ENCODE data around the gene PTGES3L. TPM values are rescaled to one million over a fixed set of nuclear protein-coding genes. Genes with fewer than 3 reads are reported as not detected.

Gene PTGES3L
- total and polyA plus RNA-seq, 2 of the 13 experiments (the other 11 are each of a cell fraction or from before 2014, with no cell fraction given), result 1.2 to 2.9 TPM

GRCh38 chr17:42975265-42975664 lies 4.6 kb downstream of the PTGES3L start (continued):
- TF ChIP-seq ZNF572 (CRISPR knock-in tag; IDR thresholded peaks at IDR 0.05), result no peak
- TF ChIP-seq GABPB1 (CRISPR knock-in tag; IDR thresholded peaks at IDR 0.05), result no peak
- TF ChIP-seq ZNF558 (CRISPR knock-in tag; IDR thresholded peaks at IDR 0.05; ENCODE audit: borderline replicate concordance), result no peak
- no peak for TF ChIP-seq SP5 (CRISPR knock-in tag; IDR thresholded peaks at IDR 0.05; ENCODE audit: borderline replicate concordance, low read depth)
- no peak for TF ChIP-seq CC2D1A (CRISPR knock-in tag; IDR thresholded peaks at IDR 0.05)
- TF ChIP-seq KLF6 (CRISPR knock-in tag; IDR thresholded peaks at IDR 0.05), result no peak
- TF ChIP-seq MNT (IDR thresholded peaks at IDR 0.05), result no peak
- TF ChIP-seq HCFC1 (IDR thresholded peaks at IDR 0.05; ENCODE audit: low read depth, low read length), result no peak
- no peak for TF ChIP-seq CEBPZ (IDR thresholded peaks at IDR 0.05; ENCODE audit: low read length)
- no peak for TF ChIP-seq ELF1 (CRISPR knock-in tag; IDR thresholded peaks at IDR 0.05)
- no peak for TF ChIP-seq ZNF616 (CRISPR knock-in tag; IDR thresholded peaks at IDR 0.05; ENCODE audit: low read depth)
- TF ChIP-seq ZSCAN29 (CRISPR knock-in tag; conservative IDR thresholded peaks at IDR 0.05), result no peak
- TF ChIP-seq ZNF441 (CRISPR knock-in tag; IDR thresholded peaks at IDR 0.05; ENCODE audit: borderline replicate concordance), result no peak
- TF ChIP-seq HNF1B (CRISPR knock-in tag; IDR thresholded peaks at IDR 0.05), result peak; percentile 41
- no peak for TF ChIP-seq GATA4 (IDR thresholded peaks at IDR 0.05; ENCODE audit: borderline replicate concordance, low read depth)
- no peak for TF ChIP-seq ZNF331 (CRISPR knock-in tag; IDR thresholded peaks at IDR 0.05)
- TF ChIP-seq E2F2 (CRISPR knock-in tag; IDR thresholded peaks at IDR 0.05; ENCODE audit: borderline replicate concordance), result no peak
- no peak for TF ChIP-seq ZNF205 (CRISPR knock-in tag; IDR thresholded peaks at IDR 0.05)
- no peak for TF ChIP-seq ZNF547 (CRISPR knock-in tag; IDR thresholded peaks at IDR 0.05)
- TF ChIP-seq ZNF670 (CRISPR knock-in tag; IDR thresholded peaks at IDR 0.05; ENCODE audit: borderline replicate concordance), result no peak
- TF ChIP-seq ZMAT5 (CRISPR knock-in tag; IDR thresholded peaks at IDR 0.05; ENCODE audit: borderline replicate concordance, low read depth), result no peak
- no peak for TF ChIP-seq EEA1 (CRISPR knock-in tag; IDR thresholded peaks at IDR 0.05; ENCODE audit: borderline replicate concordance)
- no peak for TF ChIP-seq ZSCAN31 (CRISPR knock-in tag; IDR thresholded peaks at IDR 0.05; ENCODE audit: low read depth)
- TF ChIP-seq ZNF207 (IDR thresholded peaks at IDR 0.05; ENCODE audit: borderline replicate concordance), result no peak

All from HepG2 (cell line).